Uterus (tissue), 4 donors: ENCODE measurements around the gene CA6. TPM values are rescaled to one million over a fixed set of nuclear protein-coding genes. Genes with fewer than 3 reads are reported as not detected.

Experiments used
- DNase-seq, 2 donors: peaks; one replicate each; pipeline ENCODE4 v3.0.0-alpha.2; 2019 to 2020
- H3K27ac ChIP-seq, 2 donors: fragments of 200-600 bp; sonication (generic); 1 replicate in 1 of 2; 2 replicates in 1 of 2; pipeline ENCODE4 v1.5.1; 2016 to 2018
- H3K27me3 ChIP-seq, 2 donors: fragments of 200-600 bp; sonication (generic); one replicate each; pipeline ENCODE4 v1.5.1; 2018 to 2019; ENCODE audit warnings: control low read depth in 1 of 2
- H3K36me3 ChIP-seq, 2 donors: fragments of 200-600 bp; sonication (generic); one replicate each; pipeline ENCODE4 v1.5.1; 2019; ENCODE audit warnings: control low read depth in 1 of 2
- H3K4me1 ChIP-seq, 2 donors: fragments of 200-600 bp; sonication (generic); one replicate each; pipeline ENCODE4 v1.5.1; 2018 to 2019; ENCODE audit warnings: control low read depth in 1 of 2
- H3K4me3 ChIP-seq, 2 donors: fragments of 200-600 bp; sonication (generic); 1 replicate in 1 of 2; 2 replicates in 1 of 2; pipeline ENCODE4 v1.5.1; 2018 to 2019; ENCODE audit warnings: mild to moderate bottlenecking in 1 of 2
- H3K9me3 ChIP-seq, 2 donors: fragments of 200-600 bp; sonication (generic); one replicate each; pipeline ENCODE4 v1.5.1; 2019; ENCODE audit warnings: control low read depth in 1 of 2
- POLR2A ChIP-seq, 2 donors: fragments of 450-650 bp; IDR thresholded peaks; one replicate each; pipeline ENCODE4 v1.6.1; 2016; ENCODE audit warnings: antibody characterized with exemption in 2 of 2, mild to moderate bottlenecking in 1 of 2, moderate library complexity in 1 of 2
- intact Hi-C: fragments of 100-400 bp; cut with DNase I; formaldehyde crosslinking; loops from one replicate; pipeline ENCODE4 v1.15.1; 2023; ENCODE audit warnings: low total_unique reads
- total RNA-seq, 4 donors: library from RNA; depleted of rRNA in 3 of 4; stranded (reverse); fragments of >200 nt in 3 of 4; gene quantifications; one replicate each; pipeline versions ENCODE4 v1.1.0 to v1.2.4, GENCODE V29; 2014 to 2023
- TF ChIP-seq, protein P1 (sequence below), 4 experiments: fragments of 200-600 bp in 2 of 4; fragments of 450-650 bp in 2 of 4; sonication (generic) in 2 of 4; IDR thresholded peaks; one replicate each; pipeline ENCODE4 v1.5.1; 2016 to 2019; ENCODE audit warnings: antibody characterized with exemption in 4 of 4, mild to moderate bottlenecking in 2 of 4, moderate library complexity in 1 of 4
- donor health status: DM: yes; HTN: yes; CAD: no.

CA6 gene
- total RNA-seq, 4 donors from 2014 or later: not detected

DNA sequence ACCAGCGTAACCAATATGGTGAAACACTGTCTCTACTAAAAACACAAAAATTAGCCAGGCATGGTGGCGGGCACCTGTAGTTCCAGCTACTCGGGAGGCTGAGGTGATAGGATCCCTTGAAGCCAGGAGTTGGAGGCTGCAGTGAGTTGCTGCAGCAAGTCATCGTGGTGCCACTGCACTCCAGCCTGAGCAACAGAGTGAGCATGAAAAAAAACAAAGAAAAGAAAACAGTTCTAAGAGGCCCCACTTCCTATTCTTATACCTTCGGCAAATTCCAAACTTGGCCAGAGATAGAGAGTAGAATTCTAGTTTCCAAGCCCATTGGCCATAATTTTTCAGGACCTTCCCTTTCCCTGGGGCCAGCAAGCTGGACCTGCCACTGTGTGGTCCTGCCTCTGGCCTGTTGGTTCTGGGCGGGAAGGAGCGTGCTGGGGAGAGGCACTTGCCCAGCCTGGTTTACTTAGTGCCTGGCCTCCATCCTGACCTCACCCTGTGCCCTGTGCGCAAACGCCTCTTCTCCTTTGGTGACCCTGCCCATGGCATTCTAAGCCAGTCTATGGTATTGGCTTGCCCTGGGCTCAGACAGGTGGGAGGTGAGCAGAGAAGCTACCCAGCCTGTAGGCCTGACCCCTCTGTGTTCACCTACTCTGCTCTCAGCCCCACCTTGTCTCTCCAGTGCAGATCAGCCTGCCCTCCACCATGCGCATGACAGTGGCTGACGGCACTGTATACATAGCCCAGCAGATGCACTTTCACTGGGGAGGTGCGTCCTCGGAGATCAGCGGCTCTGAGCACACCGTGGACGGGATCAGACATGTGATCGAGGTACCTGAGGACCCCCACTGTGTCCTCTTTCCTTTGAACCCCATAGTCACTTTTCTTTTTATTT lies 11.0 kb downstream of the CA6 start:
- no peak overlapping the region for H3K4me3 ChIP-seq
- no peak overlapping the region for H3K27ac ChIP-seq
- H3K36me3 ChIP-seq: no peaks in the 10 kb centered on the region
- TF ChIP-seq POLR2A (IDR thresholded peaks at IDR 0.05): no peak
- TF ChIP-seq, protein P1, sequence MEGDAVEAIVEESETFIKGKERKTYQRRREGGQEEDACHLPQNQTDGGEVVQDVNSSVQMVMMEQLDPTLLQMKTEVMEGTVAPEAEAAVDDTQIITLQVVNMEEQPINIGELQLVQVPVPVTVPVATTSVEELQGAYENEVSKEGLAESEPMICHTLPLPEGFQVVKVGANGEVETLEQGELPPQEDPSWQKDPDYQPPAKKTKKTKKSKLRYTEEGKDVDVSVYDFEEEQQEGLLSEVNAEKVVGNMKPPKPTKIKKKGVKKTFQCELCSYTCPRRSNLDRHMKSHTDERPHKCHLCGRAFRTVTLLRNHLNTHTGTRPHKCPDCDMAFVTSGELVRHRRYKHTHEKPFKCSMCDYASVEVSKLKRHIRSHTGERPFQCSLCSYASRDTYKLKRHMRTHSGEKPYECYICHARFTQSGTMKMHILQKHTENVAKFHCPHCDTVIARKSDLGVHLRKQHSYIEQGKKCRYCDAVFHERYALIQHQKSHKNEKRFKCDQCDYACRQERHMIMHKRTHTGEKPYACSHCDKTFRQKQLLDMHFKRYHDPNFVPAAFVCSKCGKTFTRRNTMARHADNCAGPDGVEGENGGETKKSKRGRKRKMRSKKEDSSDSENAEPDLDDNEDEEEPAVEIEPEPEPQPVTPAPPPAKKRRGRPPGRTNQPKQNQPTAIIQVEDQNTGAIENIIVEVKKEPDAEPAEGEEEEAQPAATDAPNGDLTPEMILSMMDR (IDR thresholded peaks at IDR 0.05): no peak
- no peaks in the 10 kb centered on the region for H3K9me3 ChIP-seq
- H3K4me1 ChIP-seq: no peaks in the 10 kb centered on the region
- DNase-seq: no peak
- H3K27me3 ChIP-seq: no peaks in the 10 kb centered on the region
- intact Hi-C loops: no loop called here

DNA sequence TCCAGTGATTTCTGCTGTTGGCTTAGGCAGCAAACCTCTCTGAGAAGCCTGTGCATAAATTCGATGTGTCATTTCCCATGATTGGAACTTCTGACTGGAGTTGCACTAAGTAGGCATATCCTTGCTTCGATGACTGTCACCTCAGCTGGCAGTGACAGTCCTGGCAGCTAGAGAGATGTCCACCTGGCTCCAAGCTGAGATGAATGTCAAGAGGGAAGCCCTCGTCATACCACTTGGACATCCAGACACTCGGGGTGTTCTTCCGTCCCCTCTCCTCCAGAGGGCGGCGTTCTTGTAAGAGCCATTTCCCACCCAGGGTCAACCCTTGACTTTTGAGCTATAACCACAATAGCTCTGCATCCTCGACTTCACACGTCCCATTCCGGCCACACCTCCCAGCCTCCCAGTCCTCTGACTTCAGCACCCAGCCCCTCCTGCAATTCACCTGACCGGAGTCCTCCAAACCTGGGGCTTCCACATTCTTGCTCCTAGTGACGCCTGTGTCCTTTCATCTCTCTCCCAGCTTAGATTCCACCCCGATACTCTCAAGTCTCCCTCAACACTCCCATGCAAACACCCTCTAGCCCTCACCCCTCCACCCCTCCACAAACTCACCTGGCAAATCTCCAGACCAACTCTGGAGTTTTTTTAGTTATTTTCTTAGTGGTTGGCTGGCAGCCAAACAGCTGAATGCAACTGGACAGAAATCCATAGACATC lies 17.3 kb downstream of the CA6 start:
- DNase-seq: no peak
- no peak overlapping the region for H3K4me3 ChIP-seq
- intact Hi-C loops: no loop called here

DNA sequence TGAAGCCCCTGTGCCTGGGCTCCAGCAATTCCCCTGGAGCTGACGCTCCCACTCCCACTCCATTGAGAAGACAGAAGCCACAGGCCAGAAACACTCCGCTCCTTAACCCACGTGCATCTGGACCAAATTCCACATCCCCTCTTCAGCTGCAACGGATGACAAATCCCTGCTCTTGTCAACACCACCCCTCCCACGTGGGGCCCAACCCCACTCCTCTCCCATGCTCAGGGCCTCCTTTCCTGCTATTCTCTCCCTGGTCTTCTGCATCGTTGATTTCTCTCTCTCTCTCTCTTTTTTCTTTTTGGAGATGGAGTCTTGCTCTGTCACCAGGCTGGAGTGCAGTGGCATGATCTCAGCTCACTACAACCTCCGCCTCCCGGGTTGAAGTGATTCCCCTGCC lies 18.3 kb downstream of the CA6 start:
- Histone ChIP-seq H3K4me3 (no peak overlapping the region), H3K9me3 (no peaks in the 10 kb centered on the region), H3K4me1 (no peaks in the 10 kb centered on the region), H3K27me3 (no peaks in the 10 kb centered on the region), H3K36me3 (no peaks in the 10 kb centered on the region), H3K27ac (no peak overlapping the region)
- intact Hi-C loops: no loop called here
- no peak for DNase-seq
- no peak for TF ChIP-seq POLR2A (IDR thresholded peaks at IDR 0.05)
- TF ChIP-seq, protein P1 (IDR thresholded peaks at IDR 0.05): no peak

More for the DNA sequence above, 17.3 kb downstream of the CA6 start:
- no peaks in the 10 kb centered on the region for H3K4me1 ChIP-seq
- H3K27ac ChIP-seq: no peak overlapping the region
- no peaks in the 10 kb centered on the region for H3K27me3 ChIP-seq
- H3K9me3 ChIP-seq: no peaks in the 10 kb centered on the region
- no peaks in the 10 kb centered on the region for H3K36me3 ChIP-seq
- TF ChIP-seq, protein P1 (IDR thresholded peaks at IDR 0.05): no peak
- TF ChIP-seq POLR2A (IDR thresholded peaks at IDR 0.05): no peak

DNA sequence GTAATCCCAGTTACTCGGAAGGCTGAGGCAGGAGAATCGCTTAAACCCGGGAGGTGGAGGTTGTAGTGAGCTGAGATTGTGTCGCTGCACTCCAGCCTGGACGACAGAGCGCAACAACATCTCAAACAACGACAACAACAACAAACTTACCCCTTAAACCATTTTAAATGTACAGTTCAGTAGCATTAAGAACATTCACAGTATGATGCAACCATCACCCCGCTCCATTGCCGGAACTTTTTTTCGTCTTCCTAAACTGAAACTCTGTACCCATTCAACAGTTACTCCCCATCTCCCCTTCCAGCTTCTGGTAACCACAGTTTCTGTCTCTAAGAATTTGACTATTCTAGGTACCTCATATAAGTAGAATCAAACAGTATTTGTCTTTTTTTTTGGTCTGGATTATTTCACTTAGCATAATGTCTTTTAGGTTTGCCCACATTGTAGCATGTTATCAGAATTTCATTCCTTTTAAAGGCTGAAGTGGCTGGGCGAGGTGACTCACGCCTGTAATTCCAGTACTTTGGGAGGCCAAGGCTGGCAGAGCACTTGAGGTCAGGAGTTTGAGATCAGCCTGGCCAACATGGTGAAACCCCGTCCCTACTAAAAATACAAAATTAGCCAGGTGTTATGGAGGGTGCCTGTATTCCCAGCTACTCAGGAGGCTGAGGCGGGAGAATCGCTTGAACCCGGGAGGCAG lies 19.6 kb downstream of the CA6 start:
- H3K36me3 ChIP-seq: no peaks in the 10 kb centered on the region
- no peak overlapping the region for H3K4me3 ChIP-seq
- intact Hi-C loops: no loop called here
- DNase-seq: no peak
- H3K27me3 ChIP-seq: no peaks in the 10 kb centered on the region
- no peak for TF ChIP-seq POLR2A (IDR thresholded peaks at IDR 0.05)
- TF ChIP-seq, protein P1 (IDR thresholded peaks at IDR 0.05): no peak
- no peaks in the 10 kb centered on the region for H3K9me3 ChIP-seq
- H3K27ac ChIP-seq: no peak overlapping the region
- H3K4me1 ChIP-seq: no peaks in the 10 kb centered on the region
